Kidney (tissue), 14 donors: ENCODE measurements around the gene CCSER1. TPM values are rescaled to one million over a fixed set of nuclear protein-coding genes. Genes with fewer than 3 reads are reported as not detected.

ENCODE experiments used
- DNase-seq, 5 donors: peaks; one replicate each; pipeline ENCODE4 v3.0.0-alpha.2; 2013 to 2020
- FAIRE-seq: peaks from 2 replicates; lab custom pipeline; 2012; peaks lifted over from hg19 to GRCh38; lab: Jason Lieb, UNC
- H3K27ac ChIP-seq, 2 donors: one replicate each; pipeline ENCODE4 v1.7.0; 2013; ENCODE audit warnings: low read depth in 2 of 2, low read length in 2 of 2, inconsistent platforms in 1 of 2
- H3K27me3 ChIP-seq: one replicate; pipeline ENCODE4 v1.7.1; 2013; ENCODE audit warnings: low read length, inconsistent platforms; ENCODE audit not compliant: control insufficient read depth, insufficient read depth
- H3K36me3 ChIP-seq, 3 donors: one replicate each; pipeline versions ENCODE4 v1.7.0 to v1.7.1; 2013; ENCODE audit warnings: low read length in 3 of 3, control low read depth in 1 of 3, inconsistent platforms in 1 of 3; ENCODE audit not compliant: insufficient read depth in 3 of 3, control insufficient read depth in 2 of 3
- H3K4me1 ChIP-seq, 3 donors: one replicate each; pipeline versions ENCODE4 v1.7.0 to v1.7.1; 2013; ENCODE audit warnings: low read length in 3 of 3, inconsistent platforms in 1 of 3, low read depth in 1 of 3; ENCODE audit not compliant: control insufficient read depth in 2 of 3, insufficient read depth in 2 of 3
- H3K4me3 ChIP-seq, 3 donors: one replicate each; pipeline versions ENCODE4 v1.7.0 to v1.8.1; 2013; ENCODE audit warnings: low read length in 3 of 3, control low read depth in 1 of 3, inconsistent platforms in 1 of 3
- H3K9ac ChIP-seq, 3 donors: one replicate each; pipeline versions ENCODE4 v1.7.0 to v1.7.1; 2013; ENCODE audit warnings: low read length in 3 of 3, control low read depth in 1 of 3, inconsistent platforms in 1 of 3
- H3K9me3 ChIP-seq, 3 donors: one replicate each; pipeline versions ENCODE4 v1.7.0 to v1.7.1; 2013; ENCODE audit warnings: low read length in 3 of 3, control low read depth in 1 of 3, inconsistent platforms in 1 of 3; ENCODE audit not compliant: control insufficient read depth in 2 of 3, insufficient read depth in 1 of 3
- CTCF ChIP-seq: IDR thresholded peaks from 3 replicates; pipeline ENCODE4 v1.5.1; 2012; ENCODE audit warnings: mild to moderate bottlenecking, moderate library complexity, borderline replicate concordance; ENCODE audit not compliant: insufficient read depth; ENCODE audit errors: extremely low read depth
- intact Hi-C: fragments of 100-400 bp; cut with DNase I; formaldehyde crosslinking; loops from one replicate; pipeline ENCODE4 v1.11.1; 2022
- polyA plus RNA-seq: library from polyadenylated mRNA; stranded (reverse); fragments of 350-450 nt; fragmentation: Illumina TruSeq; extraction: RNeasy Lipid Tissue Mini Kit (QIAGEN cat#74804); gene quantifications from one replicate; pipeline ENCODE4 v1.2.3, GENCODE V29; 2014; ENCODE audit warnings: low read depth, low replicate concordance; ENCODE audit not compliant: insufficient read depth
- total RNA-seq: library from RNA; stranded (reverse); fragmentation: NEBNext Ultra II Directional; extraction: Animal tissue kit (Norgen Biotek cat#: 25700); gene quantifications from one replicate; pipeline ENCODE4 v1.2.1, GENCODE V29; 2021
- donor health status: control.
- donor health status: control.
- donor health status: control.
- donor health status: control.
- donor health status: control.
- donor health status: DM: yes; HTN: yes; CAD: no.
- donor health status: Normal renal cell carcinoma (clear cell type).

CCSER1 gene
- total and polyA plus RNA-seq, 2 donors from 2014 or later: 4.2 to 26.8 TPM

GRCh38 chr4:91630054-91630453, 1502.9 kb downstream of the CCSER1 start:
- no peak for TF ChIP-seq CTCF
- Histone ChIP-seq H3K36me3 (no peaks in the 10 kb centered on the region), H3K9ac (no peak overlapping the region), H3K27ac (no peak overlapping the region), H3K4me3 (no peak overlapping the region), H3K27me3 (no peaks in the 10 kb centered on the region), H3K4me1 (no peaks in the 10 kb centered on the region), H3K9me3 (no peaks in the 10 kb centered on the region)
- no peak for DNase-seq
- no peak for FAIRE-seq
- intact Hi-C loops: no loop called here

GRCh38 chr4:91630764-91631163, 1503.6 kb downstream of the CCSER1 start:
- no peak for FAIRE-seq
- TF ChIP-seq CTCF: no peak

GRCh38 chr4:91631335-91631734, 1504.1 kb downstream of the CCSER1 start:
- H3K9me3 ChIP-seq: no peaks in the 10 kb centered on the region
- H3K4me3 ChIP-seq: no peak overlapping the region
- no peak overlapping the region for H3K27ac ChIP-seq
- no peak for FAIRE-seq
- no peak overlapping the region for H3K9ac ChIP-seq
- no peak for DNase-seq
- intact Hi-C loops: no loop called here
- H3K36me3 ChIP-seq: no peaks in the 10 kb centered on the region
- H3K27me3 ChIP-seq: no peaks in the 10 kb centered on the region
- H3K4me1 ChIP-seq: no peaks in the 10 kb centered on the region
- TF ChIP-seq CTCF: no peak

More at GRCh38 chr4:91630764-91631163, 1503.6 kb downstream of the CCSER1 start:
- H3K4me1 ChIP-seq: no peaks in the 10 kb centered on the region
- no peak overlapping the region for H3K9ac ChIP-seq
- H3K4me3 ChIP-seq: no peak overlapping the region
- no peaks in the 10 kb centered on the region for H3K27me3 ChIP-seq
- H3K9me3 ChIP-seq: no peaks in the 10 kb centered on the region
- H3K36me3 ChIP-seq: no peaks in the 10 kb centered on the region
- H3K27ac ChIP-seq: no peak overlapping the region
- no peak for DNase-seq
- intact Hi-C loops: no loop called here

GRCh38 chr4:91636083-91636482, 1508.9 kb downstream of the CCSER1 start:
- Histone ChIP-seq H3K27me3 (no peaks in the 10 kb centered on the region), H3K4me1 (no peaks in the 10 kb centered on the region), H3K4me3 (no peak overlapping the region), H3K27ac (no peak overlapping the region), H3K9ac (no peak overlapping the region), H3K36me3 (no peaks in the 10 kb centered on the region), H3K9me3 (no peaks in the 10 kb centered on the region)
- FAIRE-seq (no peak), DNase-seq (no peak)
- intact Hi-C loops: no loop called here
- TF ChIP-seq CTCF: no peak
